GM21576 (cell line): ENCODE data around the gene ALKBH6.
"Not testable (repeated sequence)": the region's sequence is repeated elsewhere in the genome, so short reads cannot be mapped to it uniquely, and the experiment has no call there.

Experiments used
- ATAC-seq: cut with Tn5 transposase; IDR thresholded peaks from one replicate; pipeline ENCODE4 v1.9.1; 2021; ENCODE audit warnings: mild to moderate bottlenecking, moderate library complexity; ENCODE audit not compliant: unreplicated experiment

ALKBH6 gene

DNA sequence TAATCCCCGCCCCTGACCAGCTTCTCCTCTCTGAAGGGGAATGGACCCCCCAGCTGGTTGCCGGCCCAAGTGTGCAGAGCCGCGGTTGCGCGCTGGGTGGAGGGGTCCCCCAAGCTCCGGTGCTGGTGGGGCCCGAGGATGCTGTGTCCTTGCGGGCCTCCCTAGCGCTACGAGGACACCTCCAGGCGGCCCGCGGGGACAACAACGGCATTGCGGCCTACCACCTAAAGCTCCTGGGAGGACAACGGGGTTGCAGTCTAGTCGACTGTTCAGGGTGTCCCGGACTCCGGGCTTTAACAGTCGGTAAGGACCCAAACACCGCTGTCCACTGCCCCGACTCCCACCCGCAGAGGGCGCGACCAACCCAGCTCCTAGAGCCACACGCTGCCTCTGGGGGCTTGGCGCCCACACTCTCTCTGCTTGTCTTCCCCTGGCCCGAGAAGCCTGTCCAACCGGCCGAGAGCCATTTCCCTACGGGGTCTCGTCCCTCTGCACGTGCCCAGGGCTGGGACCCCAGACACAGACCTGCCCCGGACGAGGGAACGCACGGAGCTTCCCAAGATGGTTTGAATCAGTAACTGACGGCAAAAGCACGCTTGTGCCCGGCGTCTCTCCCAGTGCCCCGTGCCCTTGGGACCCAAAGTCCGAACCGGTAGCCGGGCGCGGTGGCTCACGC, 20.0 kb downstream of the ALKBH6 start:
- ATAC-seq: no peak

DNA sequence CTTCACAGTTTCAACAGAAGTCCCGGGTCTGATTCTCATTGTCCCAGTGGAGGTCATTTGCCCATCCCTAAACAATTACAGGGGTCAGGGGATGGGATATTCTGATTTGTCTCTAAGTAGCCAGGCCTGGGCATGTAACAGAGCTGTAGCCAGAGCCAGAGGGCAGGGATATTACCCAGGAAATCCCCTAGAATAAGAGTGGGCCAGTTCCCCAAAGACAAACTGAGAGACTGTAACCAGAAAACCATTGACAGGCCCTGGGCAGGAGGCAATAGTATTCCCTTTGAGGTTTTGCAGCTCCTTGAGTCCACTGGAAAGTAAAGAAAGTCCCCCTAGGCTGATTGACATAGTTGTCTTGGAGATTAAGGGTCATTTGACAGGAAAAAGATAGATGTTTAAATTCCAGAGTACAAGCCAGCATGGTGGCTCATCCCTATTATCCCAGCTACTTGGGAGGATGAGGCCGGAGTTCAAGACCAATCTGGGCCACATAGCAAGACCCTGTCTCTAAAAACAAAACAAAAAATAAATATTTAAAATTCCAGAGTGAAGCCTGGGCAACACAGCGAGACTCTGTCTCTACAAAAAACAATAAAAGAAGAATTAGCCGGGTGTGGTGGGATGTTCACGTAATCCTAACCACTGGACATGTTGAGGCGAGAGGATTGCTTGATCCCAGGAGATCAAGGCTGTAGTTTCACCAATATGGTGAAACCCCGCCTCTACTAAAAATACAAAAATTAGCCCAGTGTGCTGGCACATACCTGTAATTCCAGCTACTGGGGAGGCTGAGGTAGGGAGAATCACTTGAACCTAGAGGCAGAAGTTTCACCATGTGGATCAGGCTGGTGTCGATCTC, 20.9 kb downstream of the ALKBH6 start:
- no peak for ATAC-seq

DNA sequence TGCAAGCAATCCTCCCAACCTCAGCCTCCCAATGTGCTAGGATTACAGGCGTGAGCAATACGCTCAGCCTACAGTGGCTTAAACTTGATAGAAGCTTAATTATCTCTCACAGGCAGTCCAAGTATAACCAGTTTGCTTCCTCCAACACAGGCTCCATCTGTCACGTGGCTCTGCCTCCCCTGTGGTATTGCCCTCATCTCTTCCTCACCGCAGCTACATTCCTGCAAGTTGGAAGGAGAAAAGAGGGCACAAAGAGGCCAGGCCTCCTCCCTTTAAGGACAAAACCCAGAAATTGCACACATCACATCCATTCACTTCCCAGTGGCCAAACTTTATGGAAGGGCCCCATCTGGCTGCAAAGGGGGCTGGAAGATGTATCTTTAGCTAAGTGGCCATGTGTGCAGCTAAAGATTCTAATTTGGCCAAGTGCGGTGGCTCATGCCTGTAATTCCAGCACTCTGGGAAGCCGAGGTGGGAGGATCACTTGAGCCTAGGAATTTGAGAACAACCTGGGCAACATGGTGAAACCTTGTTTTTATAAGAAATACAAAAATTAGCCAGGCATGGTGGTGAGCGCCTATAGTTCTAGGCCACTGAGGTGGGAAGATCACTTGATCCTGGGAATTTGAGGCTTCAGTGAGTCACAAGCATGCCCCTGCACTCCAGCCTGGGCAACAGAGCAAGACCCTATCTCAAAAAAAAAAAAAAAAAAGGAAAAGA, 22.1 kb downstream of the ALKBH6 start:
- ATAC-seq: no peak

DNA sequence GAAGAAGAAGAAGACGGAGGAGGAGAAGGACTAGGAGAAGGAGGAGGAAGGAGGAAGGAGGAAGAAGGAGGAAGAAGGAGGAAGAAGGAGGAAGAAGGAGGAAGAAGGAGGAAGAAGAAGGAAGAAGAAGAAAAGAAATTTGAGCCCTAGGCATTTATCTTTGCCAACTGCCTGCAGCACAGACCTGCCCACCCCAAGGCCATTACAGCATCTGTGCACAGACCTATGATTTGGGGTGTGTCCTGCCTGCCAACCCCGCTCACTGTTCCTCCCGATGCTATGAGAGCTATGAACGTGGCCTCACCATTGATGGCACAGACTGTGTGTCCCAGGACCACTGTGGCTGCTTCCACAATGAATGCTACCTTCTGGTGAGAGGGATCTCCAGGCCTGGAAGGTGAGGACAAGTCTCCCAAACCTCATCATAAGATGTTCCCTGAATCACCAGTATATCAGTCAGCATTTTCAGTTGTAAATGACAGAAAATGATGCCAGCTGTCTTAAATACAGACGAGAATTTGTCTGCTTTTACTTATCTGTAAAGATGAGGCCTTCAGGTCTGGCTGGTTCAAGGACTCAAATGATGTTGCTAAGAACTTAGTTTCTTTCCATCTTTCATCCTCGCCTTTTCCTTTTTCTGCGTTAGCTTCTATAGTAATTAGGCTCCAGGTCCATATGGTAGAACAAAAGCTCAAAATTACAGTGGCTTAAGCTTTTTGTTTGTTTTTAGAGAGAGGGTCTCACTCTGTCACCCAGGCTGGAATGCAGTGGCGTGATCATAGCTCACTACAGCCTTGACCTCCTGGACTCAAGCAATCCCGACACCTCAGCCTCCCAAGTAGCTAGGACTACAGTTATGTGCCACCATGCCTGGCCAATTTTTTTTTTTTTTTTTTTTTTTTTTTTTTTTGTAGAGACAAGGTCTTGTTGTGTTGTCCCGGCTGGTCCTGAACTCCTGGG, 23.0 kb downstream of the ALKBH6 start:
- ATAC-seq: no peak

DNA sequence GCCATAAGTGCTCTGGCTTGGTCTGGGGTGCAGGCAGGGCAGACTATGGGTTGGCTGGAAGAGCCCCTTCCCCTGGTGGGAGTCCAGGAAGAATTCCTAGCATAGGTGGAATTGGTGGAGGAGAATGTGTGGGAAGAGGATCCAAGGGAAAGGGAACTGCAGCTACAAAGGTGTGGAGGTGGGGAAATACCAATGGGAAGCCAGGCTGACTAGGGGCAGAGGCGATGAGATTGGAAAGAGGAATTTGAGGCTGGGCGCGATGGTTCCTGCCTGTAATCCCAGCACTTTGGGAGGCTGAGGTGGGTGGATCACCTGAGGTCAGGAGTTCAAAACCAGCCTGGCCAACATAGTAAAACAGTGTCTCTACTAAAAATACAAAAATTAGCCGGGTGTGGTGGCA, 23.9 kb downstream of the ALKBH6 start:
- ATAC-seq: no peak

DNA sequence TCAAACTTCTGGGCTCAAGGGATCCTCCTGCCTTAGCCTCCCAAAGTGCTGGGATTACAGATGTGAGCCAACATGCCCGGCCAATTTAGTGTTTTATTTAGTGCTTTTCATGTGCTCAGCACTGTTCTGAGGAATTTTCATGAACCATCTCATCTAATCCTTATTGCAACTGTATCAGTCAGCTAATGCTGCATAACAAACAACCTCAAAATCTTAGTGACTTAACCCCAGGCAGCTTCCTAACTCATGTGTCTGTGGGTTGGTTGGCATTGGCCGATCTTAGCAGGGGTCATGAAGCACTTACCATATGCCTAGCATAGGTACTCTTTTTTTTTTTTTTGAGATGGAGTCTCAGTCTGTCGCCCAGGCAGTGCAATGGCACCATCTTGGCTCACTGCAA, 25.2 kb downstream of the ALKBH6 start:
- no peak for ATAC-seq

DNA sequence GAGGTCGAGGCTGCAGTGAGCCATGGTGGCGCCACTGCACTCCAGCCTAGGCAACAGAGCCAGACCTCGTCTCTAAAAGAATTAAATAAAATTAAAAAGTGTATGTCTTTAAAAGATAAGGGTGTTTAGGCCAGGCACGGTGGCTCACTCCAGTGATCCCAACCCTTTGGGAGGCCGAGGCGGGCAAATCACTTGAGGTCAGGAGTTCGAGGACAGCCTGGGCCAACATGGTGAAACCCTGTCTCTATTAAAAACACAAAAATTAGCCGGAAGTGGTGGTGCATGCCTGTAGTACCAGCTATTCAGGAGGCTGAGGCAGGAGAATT, 26.5 kb downstream of the ALKBH6 start:
- ATAC-seq: no peak

DNA sequence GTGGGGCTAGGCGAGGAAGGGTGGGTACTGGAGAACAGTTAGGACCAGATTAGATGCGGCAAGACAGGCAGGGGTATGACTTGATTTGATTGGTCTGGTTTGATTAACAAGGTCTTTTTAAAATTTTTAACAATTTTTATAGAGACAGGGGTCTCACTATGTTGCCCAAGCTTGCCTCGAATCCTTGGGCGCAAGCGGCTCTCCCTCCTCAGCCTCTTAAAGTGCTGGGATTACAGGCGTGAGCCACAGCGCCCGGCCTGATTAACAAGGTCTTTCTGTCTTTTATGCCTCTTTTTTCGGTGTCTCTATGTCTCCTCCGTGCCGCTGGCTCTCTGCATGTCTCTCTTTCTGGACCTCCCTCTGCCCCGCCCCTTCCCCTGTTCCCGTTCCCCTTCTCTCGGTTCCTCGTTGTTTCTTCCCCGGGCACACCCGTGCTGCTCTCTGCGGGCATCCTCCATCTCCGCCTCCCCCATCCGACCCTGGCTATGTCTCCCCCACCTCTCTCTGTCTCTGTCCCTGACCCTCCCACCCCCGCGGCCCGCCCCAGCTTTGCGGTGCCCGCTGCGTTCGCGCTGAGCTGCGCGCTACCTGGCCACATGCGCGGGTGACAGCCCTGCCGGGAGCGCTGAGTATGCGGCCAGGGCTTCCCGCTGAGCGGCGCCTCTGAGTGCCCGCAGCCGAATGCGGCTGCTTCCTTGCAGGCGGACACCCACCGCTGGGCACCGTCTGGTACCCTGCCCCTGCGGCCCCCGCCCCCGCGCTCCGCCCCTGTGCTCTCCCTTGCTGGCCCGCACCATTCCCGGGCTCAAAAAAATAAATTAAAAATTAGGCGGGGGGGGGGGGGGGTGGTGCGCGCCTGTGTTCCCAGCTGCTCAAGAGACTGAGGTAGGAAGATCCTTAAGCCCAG, 27.1 kb downstream of the ALKBH6 start:
- ATAC-seq: no peak

DNA sequence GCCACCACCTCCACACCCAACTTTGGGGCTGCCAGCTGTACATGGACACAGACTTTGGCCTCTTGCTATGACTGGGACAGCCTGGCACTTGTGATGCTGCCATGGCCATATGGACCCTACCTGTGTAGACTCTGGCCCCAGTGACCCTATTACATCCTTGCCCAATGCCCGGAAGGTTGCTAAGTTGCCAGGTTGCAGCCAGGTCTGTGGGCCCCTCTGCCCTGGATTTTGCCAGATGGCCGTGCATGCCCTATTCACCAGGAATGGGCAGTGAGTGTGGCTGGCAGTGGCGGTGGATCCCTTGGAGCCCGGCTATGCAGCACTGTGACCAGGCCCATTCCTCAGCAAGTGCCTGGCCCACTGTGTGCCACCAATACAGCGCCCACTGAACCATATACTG, 27.9 kb downstream of the ALKBH6 start:
- ATAC-seq: no peak

DNA sequence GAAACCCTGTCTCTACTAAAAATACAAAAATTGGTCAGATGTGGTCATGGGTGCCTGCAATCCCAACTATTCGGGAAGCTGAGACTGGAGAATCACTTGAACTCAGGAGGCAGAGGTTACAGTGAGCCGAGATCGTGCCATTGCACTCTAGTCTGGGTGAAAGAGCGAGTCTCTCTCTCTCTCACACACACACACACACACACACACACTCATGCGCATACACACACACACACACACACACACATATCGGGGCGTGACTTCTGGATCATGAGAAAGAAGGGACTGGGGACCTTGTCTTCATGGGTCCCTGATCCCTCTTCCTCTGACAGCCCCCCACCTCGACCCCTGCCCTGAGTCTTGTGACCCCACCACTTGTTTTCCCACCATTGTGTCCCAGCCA, 30.8 kb downstream of the ALKBH6 start:
- ATAC-seq: no peak

DNA sequence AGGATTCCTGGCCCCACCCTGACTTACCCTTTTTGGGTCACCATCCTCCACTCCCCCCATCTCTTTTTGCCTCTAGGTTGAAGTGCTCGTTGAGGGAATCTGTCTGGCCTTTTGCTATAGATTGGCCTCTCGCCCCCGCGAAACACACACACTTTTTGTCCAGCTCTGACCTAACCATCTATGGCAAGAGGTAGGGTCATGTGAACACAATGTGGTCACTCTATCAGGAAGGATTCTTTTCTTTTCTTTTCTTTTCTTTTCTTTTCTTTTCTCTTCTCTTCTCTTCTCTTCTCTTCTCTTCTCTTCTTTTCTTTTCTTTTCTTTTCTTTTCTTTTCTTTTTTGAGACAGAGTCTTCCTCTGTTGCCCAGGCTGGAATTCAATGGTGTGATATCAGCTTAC, 33.0 kb downstream of the ALKBH6 start:
- not testable (repeated sequence) for ATAC-seq

DNA sequence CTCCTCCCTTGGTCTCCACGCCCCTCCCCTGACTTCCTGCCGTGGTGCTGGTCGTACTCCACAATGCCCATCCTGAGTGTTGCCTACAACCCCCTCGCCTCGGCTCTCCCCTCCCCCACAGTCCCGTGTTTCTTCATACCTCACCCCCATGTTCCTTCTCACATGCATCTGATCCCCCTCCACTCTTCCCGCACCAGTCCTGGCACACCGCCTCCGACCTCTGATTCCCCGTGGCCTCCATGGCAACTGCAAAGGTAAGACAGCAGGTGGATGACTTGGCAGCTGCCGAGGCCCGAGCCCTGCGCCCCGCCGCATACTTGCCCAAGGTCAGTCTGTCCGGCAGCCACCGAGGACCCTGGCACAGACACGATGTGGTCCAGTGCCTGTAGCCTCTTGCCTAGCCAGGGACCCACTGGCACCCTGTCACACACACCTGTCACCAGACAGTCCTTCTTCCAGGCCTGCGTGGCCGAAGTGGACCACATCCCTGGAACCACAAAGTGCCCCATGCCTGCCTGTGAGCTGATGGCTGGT, 35.1 kb downstream of the ALKBH6 start:
- no peak for ATAC-seq

DNA sequence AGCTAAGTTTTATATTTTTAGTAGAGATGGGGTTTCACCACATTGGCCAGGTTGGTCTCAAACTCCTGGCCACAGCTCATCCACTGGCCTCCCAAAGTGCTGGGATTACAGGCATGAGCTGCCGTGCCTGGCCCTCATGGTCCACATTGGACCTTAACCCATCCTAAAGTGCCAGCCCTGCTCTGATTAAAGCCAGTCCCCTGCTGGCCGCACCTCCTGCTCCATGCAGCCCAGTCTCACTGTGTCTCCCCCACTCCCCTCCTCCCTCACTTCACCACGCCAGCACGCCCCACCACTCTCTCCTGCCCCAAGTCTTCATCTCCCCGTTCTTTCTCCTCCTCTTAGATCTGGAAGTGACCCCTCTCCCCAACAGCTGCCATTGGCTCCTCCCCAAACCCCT, 35.7 kb downstream of the ALKBH6 start:
- ATAC-seq: no peak

DNA sequence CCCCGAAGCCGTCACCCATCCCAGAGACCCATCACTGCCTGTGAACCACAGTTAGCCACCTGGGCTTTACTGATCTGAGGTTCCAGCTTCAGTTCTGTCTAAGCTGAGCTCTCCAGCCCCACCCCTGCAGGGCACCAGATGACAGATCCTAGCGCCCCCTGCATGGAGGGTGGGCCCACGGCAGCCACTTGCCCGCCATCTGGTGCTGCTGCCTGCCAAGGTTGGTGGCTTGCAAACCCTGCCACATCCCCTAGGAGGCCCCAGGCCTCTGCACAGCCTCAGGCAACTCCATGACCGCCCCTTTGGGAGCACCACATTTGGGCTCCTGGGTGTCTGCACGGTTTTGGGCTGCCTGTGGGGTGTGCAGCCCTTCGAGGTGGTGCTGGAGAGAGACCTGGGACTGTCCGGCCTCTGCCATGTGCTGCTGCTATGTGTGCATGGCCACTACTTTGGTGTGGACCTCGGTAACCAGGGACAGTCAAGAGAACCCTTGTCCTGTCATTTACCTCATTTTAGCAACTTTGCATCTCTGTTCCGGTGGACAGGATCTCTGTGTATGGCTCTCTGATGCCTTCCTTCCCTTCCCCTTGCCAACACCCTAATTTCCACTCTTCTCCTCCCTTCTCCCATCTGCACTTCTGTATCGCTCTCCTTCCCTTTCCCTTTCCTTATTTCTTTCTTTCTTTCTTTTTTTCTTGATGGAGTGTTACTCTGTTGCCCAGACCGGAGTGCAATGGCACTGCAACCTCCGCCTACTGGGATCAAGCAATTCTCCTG, 36.4 kb downstream of the ALKBH6 start:
- ATAC-seq: no peak

DNA sequence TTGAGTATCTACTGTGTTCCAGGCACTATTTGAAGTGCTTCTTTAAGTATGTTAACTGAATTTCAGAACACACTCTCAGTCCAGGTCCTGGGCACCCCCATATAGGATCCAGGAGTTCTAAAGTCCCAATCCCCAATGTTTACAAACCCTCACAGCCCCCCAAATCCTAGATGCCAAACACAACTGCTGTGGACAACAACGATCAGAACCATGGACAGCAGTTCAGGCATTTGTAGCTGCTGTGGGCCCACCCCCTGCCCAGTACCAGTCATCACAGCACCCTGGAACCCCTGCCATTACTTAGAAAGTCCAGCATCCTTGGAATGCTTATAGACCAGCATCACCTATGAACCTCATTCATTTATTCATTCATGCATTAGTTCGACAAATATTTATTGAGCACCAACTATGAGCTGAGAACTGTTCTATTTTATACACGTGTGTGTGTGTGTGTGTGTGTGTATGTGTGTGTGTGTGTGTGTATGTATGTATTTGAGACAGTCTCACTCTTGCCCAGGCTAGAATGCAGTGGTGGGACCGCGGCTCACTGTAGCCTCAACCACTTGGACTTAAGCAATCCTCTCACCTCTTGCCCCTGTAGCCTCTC, 38.3 kb downstream of the ALKBH6 start:
- no peak for ATAC-seq

DNA sequence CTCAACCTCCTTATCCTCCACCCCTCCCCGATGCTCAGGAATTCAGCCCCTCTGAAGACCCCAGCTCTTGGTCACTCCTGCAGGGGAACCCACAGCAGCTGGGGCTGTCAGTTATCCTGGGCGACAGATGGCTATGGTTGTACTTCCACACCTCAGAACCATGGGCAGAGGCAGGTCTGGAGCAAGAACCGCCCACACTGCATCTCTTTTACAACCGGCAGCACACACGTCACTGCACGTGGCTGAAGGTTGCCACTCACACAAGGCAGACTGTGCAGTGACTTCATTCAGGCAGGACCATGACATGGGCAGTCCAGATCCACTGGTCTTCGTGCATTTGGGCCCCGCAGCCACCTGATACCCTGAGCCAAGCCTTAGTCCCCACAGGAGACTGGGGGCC, 40.5 kb downstream of the ALKBH6 start:
- ATAC-seq: no peak

DNA sequence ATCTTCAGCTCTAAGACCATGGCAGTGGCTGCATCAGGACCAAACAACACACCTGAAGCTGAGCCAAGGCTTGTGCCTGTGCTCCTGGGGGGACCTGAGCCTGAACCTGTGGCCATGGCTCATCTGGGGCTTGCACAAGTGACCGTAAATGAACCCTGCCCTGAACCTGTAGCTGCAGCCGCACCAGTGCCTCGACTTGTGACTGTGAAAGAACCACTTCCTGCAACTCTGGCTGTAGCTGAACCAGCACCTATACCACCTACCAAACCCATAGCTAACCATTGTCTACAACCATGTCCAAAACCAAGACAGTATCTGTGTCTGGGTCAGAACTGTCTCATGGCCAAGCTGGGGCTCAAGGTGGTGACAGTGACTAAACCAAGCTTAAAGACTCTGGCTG, 47.2 kb downstream of the ALKBH6 start:
- ATAC-seq: no peak

DNA sequence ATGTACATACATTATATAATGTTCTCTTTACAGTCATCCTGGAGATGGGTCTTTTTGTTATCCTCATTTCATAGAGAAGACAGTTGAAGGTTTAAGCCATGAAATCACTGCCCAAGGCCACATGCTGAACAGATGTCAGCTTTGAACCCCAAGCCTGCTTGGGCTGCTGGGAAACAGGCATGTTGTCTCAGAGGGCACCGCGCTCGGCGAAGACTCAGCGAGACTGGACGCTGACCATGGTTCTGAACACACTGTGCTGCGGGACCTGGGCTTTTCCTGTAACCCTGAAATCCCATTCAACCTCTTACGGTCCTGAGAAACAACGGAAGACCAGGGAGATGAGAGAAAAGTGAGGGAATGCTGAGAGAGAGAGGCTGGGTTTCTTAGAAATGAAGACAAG, 50.5 kb downstream of the ALKBH6 start:
- no peak for ATAC-seq
